ENCODE data around the gene LRRC26. TPM values are rescaled to one million over a fixed set of nuclear protein-coding genes. Genes with fewer than 3 reads are reported as not detected.

The LRRC26 gene
- total RNA-seq, 1 donor: not detected

DNA sequence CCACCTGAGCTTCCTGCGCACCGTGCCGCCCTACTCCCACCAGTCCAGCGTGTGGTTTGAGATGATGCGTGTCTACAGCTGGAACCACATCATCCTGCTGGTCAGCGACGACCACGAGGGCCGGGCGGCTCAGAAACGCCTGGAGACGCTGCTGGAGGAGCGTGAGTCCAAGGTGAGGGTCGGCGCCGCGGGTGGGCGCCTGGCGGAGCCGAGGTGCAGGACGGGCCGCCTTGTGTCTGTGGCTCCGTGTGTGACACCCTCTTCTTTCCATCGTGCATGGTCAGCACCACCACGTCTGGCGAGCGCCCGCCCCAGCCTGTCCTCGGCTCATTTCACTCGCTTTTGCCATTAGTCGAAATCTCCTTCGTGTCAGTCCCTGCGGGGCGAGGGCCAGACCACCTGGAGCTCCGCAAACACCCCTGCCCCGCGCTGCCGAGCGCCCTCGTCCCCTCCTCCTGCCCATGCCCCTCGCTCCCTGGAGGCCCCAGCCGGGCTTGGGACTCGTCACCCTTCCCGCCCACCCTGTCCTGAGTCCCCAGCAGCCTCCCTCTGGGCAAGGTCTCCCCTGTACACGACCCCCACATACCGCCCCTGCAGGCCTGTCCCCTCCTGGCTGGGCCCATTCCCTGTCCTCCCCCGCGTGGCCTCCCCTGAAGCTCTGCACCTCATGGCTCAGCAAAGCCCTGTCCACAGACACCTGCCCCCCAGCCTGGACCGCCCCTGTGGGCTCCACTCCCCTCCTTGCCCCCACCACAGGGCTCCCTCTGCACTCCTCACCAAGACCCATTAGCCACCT lies 23.9 kb downstream of the LRRC26 start:
- no peak for TF ChIP-seq CTCF (IDR thresholded peaks at IDR 0.05; ENCODE audit: insufficient read depth, low read length)
- no peak for DNase-seq (ENCODE audit: low read depth)

DNA sequence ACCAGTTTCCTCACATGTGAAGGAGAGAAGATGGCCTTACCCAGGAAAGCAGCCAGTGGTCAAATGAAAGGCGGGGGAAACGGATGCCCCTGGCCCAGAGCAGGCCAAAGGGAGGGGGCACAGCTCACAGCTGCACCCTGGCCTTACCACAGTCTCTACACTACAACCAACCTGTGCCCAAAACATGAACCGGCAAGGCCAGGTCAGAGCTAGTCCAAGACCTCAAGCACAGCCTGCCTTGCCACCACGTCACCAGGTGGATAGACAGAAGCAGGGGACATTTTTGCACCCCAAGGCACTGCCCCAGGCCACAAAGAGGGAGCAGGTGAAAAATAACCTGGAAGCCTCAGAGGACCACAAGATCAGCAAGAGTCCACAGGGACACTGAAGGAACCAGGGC lies 26.4 kb downstream of the LRRC26 start:
- no peak for DNase-seq (ENCODE audit: low read depth)
- H3K4me3 ChIP-seq (ENCODE audit: low read depth, low read length): no peak overlapping the region
- TF ChIP-seq CTCF (IDR thresholded peaks at IDR 0.05; ENCODE audit: insufficient read depth, low read length): no peak

More for the DNA sequence above, 23.9 kb downstream of the LRRC26 start:
- H3K4me3 ChIP-seq (ENCODE audit: low read depth, low read length): no peak overlapping the region

DNA sequence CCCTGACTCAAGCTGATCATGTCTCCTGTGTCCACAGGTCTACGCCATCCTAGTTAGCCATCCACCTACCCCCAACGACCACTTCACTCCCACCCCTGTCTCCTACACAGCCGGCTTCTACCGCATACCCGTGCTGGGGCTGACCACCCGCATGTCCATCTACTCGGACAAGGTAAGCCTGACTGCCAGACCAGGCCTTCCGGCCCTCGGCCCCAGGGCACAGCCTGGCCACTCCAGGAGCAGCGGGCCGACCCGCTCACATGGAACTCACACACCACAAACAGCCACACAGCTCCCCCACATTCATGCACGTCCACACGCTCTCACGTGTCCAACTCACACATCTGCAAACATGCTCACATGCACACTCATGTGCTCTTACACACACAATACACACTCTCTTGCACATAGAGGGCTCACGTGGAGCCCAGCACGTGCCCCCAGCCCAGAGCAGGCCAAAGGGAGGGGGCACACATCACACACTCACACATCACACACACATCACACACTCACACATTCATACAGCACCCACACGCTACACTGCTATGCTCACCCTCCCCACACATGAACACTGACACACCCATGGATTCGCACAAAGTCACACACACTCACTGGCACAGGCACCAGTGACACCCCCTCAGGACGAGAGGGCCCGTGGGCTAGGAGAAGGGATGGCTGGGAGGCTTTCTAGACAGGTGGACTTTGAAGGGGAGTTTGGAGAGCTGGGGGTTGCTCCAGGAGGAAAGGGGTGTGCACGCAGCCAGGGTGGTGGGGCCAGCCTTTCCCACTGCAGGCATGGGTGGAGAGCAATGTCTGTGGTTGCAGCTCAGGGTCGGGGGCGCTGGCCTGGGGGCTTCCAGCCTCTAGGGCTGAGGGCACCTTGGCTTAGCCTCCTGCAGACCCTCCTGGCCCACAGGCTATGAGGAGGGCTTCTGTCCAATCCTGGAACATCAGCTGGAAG lies 27.6 kb downstream of the LRRC26 start:
- no peak for DNase-seq (ENCODE audit: low read depth)
- TF ChIP-seq CTCF (IDR thresholded peaks at IDR 0.05; ENCODE audit: insufficient read depth, low read length): no peak
- no peak overlapping the region for H3K4me3 ChIP-seq (ENCODE audit: low read depth, low read length)

DNA sequence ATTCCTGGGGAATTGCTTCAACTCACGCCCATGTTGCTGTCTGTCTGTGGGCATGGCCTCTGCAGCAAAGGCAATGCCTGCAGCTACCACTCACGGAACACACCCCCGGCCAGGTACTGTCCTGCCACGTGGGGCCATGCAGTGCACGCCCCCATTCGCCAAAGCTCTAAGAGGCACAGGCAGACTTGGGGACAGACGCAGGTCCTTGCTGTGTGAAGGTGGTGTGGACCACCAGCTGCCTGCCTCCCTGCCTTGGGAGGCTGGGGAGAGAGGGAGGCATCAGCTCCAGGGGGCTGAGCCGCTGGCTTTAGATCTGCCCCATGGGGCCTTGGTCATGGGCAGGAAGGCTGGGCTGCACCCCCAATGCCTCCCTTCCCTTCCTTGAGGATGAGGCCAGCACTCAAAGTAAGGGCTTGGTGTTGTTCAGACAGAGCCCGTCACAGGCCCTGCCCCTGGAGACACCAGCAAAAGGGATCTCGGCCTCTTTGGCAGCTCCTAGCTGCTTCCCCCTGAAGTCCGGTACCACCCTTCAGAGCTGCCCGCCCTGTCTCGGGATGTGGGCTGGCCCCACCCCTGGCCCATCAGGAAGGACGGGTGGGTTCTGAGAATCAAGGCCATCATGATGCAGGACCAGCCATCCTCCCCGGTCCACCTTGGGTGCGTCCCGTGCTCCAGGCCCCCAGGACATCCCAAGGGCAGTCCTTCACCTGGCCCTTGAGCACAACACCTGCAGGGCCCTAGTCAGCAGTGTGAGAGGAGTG lies 28.6 kb downstream of the LRRC26 start:
- no peak for TF ChIP-seq CTCF (IDR thresholded peaks at IDR 0.05; ENCODE audit: insufficient read depth, low read length)

DNA sequence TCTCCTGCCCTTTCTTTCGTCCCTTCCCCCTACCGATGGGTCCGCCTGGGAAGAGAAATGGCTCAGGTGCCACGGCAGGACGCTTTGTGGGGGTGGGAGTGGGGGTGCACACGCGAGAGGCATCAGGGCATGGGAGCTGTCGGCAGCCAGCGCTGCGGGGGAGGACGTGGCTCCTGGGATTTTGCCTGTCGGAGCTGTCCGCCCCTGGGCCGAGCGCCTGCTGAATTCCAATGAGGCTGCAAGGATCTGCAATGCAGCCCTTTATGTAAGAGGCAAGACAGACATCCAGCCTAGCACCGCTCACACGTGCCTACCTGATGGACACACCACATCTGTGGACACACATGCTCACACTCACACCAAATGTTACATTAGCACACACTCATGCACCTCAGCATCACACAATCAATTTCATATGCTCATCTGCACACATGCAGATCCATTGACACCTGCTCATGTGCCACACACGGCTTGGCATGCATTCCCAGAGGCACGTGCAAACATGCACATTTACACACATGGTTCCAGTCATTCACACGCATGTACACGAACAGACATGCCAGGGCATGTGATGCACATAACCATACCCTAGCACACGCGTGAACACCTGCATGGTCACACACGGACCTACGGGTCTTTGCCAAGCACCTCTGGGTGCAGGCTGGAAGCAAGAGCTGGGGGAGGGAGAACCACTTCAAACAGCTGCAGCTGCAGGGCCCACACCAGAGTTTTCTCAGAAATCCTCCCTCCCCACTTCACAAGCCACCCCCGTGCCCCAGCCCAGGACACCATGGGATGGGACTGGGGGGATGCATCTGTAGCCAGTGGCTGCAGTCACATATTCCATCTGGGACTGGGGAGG lies 29.5 kb downstream of the LRRC26 start:
- no peak overlapping the region for H3K4me3 ChIP-seq (ENCODE audit: low read depth, low read length)
- TF ChIP-seq CTCF (IDR thresholded peaks at IDR 0.05; ENCODE audit: insufficient read depth, low read length): no peak
- no peak for DNase-seq (ENCODE audit: low read depth)

More for the DNA sequence above, 28.6 kb downstream of the LRRC26 start:
- DNase-seq (ENCODE audit: low read depth): no peak
- no peak overlapping the region for H3K4me3 ChIP-seq (ENCODE audit: low read depth, low read length)
